ENCODE data around the gene STMN3. TPM values are rescaled to one million over a fixed set of nuclear protein-coding genes. Genes with fewer than 3 reads are reported as not detected.
A peak's percentile ranks its signal among the peaks of the same experiment; 100 is the strongest.
"Not testable (repeated sequence)": the region's sequence is repeated elsewhere in the genome, so short reads cannot be mapped to it uniquely, and the experiment has no call there.

STMN3 gene
- total and polyA plus RNA-seq, 11 donors = 2.9 to 15.6 (median 5.2) TPM

DNA sequence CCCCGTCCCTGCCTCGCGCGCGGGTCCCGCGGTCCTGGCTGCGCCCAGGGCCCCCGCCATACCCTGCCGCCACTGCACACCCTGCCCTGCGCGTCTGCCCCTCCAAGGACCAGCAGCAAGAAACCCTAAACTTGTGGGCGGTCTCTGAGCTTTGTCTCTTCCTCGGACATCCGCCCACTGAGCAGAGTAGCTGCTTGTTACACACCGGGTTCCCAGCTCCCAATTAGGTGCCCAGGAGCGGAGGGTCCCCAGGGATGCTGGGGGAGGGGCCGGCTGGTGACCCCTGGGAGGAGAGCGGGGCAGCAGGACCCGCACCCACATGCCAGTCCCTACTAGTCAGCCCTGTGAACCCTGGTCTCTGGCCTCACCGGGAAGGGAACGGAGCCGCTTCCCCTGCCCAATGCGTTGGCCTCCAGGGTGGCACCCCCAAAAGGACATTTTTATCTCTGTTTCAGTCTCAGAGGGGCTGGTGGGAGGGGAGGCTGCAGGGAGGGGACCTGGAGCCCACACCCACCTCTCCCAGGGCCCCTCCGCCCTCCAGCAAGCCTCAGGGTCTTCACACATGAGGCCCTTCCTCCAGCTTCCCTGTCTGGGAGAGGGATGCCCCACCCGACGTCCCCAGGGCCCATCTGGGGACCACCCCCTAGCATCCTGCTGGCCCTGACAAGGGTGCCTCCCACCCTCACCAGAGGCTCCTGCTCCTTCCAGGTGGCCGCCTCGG lies 10.5 kb downstream of the STMN3 start:
- ATAC-seq = no peak
- Histone ChIP-seq H3K4me1 (peaks cover 0 to 29% (median 14%) of the 10 kb centered on the region in 12 donors), H3K9me3 (no peaks in the 10 kb centered on the region), H3K27me3 (no peaks in the 10 kb centered on the region), H3K36me3 (no peaks in the 10 kb centered on the region), H3K4me3 (peak overlapping the region in 11 of 12 donors; percentile 36 to 79 (median 61)), H3K27ac (peak overlapping the region in 6 of 12 donors; percentile 21 to 75 (median 58))
- TF ChIP-seq POLR2A (IDR thresholded peaks at IDR 0.05) = no peak
- no peak for TF ChIP-seq CTCF (IDR thresholded peaks at IDR 0.05)
- intact Hi-C loops (cut with DNase I) = no loop called here
- 31 to 68% (median 41%) methylated on average over 9 to 29 of the region's 29 CpGs for WGBS, 4 donors
- no peak for DNase-seq

DNA sequence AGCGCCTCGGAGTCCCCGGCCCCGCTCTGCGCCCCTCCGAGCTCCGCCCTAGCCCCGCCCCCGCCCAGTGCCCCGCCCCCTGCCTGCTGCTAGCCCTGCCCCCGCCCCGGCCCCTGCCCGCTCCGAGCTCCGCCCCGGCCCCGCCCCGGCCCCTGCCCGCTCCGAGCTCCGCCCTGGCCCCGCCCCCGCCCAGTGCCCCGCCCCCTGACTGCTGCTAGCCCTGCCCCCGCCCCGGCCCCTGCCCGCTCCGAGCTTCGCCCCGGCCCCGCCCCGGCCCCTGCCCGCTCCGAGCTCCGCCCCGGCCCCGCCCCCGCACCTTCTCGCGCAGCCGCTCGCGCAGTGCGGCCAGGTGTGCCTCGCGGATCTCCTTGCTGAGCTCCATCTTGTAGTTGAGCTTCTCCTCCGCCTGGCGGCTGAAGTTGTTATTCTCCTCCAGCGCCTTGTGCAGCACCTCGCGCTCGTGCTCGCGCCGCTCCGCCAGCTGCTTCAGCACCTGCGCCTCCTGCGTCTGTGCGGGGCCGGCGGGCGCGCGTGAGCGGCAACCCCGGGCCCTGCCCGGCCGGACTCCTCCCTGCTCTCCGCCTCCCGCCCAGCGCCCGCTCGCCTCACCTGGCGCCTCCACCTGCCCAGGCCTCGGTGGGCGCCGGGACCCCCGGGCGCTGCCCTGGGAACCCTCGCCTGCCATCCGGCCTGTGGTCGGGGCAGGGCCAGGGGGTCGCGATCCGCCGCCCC lies 11.3 kb downstream of the STMN3 start:
- H3K27me3 ChIP-seq = no peaks in the 10 kb centered on the region
- H3K4me1 ChIP-seq = peaks cover 0 to 36% (median 14%) of the 10 kb centered on the region in 12 donors
- TF ChIP-seq POLR2A (IDR thresholded peaks at IDR 0.05) (no peak), CTCF (IDR thresholded peaks at IDR 0.05) (peak in 10 of 12 donors; percentile 5 to 53 (median 23))
- ATAC-seq (peak; percentile 72 to 89 (median 86)), DNase-seq (peak; percentile 87 to 95 (median 92))
- peak overlapping the region; percentile 78 to 99 (median 90) for H3K27ac ChIP-seq
- no peaks in the 10 kb centered on the region for H3K9me3 ChIP-seq
- peak overlapping the region; percentile 43 to 79 (median 66) for H3K4me3 ChIP-seq
- no peaks in the 10 kb centered on the region for H3K36me3 ChIP-seq
- 2 to 8% (median 5%) methylated on average over 5 to 86 of the region's 86 CpGs for WGBS, 4 donors
- intact Hi-C loops (cut with DNase I) = loop anchor here in 1 of 10 donors (2.0 kb wide), 1 partner anchor 15 kb away; the partner anchor contains the start of gene GMEB2

- ATAC-seq (peak in 3 of 4 donors; percentile 17 to 35 (median 24)), DNase-seq (peak in 2 of 5 donors; percentile 57 to 78)
- peak overlapping the region; percentile 78 to 99 (median 90) for H3K27ac ChIP-seq
- no peaks in the 10 kb centered on the region for H3K36me3 ChIP-seq
- peak overlapping the region; percentile 42 to 79 (median 66) for H3K4me3 ChIP-seq
- intact Hi-C loops (cut with DNase I) = loop anchor here in 1 of 10 donors (2.0 kb wide), 1 partner anchor 14 kb away; the partner anchor contains the start of gene GMEB2
- H3K4me1 ChIP-seq = peaks cover 0 to 43% (median 14%) of the 10 kb centered on the region in 12 donors
- H3K27me3 ChIP-seq = no peaks in the 10 kb centered on the region
- H3K9me3 ChIP-seq = no peaks in the 10 kb centered on the region
- TF ChIP-seq CTCF (IDR thresholded peaks at IDR 0.05) (no peak), POLR2A (IDR thresholded peaks at IDR 0.05) (peak in 1 of 2 donors; percentile 59)
- 4 to 33% (median 15%) methylated on average over 31 to 41 of the region's 47 CpGs for WGBS, 4 donors
Observed at GRCh38 chr20:63641146-63641791, 12.0 kb downstream of the STMN3 start.

DNA sequence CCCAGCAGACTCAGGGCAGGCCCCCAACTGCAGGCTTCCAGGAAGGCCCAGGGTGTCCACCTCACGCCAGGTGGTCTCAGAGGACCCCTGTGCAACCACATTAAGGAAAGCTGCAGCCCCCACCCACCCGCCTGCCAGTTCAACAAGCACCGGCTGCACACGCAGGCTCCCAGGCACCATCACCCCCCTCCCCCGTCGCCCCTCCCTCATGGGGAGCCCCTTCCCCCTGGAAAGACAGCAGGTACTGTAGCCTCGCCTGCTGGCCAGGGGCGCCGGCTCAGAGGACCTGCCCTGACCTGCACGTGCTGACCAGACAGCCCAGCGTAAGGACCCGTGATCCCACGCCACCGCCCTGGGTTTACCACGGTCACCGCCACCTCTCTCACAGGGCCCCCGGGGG lies 12.5 kb downstream of the STMN3 start:
- 40 to 79% (median 54%) methylated on average over 2 to 17 of the region's 17 CpGs for WGBS, 4 donors
- H3K27me3 ChIP-seq, ATAC-seq, H3K36me3 ChIP-seq, DNase-seq, H3K9me3 ChIP-seq: not testable (repeated sequence)
- Histone ChIP-seq H3K27ac (peak overlapping the region; percentile 58 to 96 (median 82)), H3K4me1 (peaks cover 0 to 48% (median 14%) of the 10 kb centered on the region in 12 donors), H3K4me3 (peak overlapping the region in 11 of 12 donors; percentile 8 to 79 (median 46))
- intact Hi-C loops (cut with DNase I) = loop anchor here in 1 of 10 donors (2.0 kb wide), 1 partner anchor 14 kb away; the partner anchor contains the start of gene GMEB2
